ENCODE results near the gene CDKN2AIP. TPM values are rescaled to one million over a fixed set of nuclear protein-coding genes. Genes with fewer than 3 reads are reported as not detected.
A peak's percentile ranks its signal among the peaks of the same experiment; 100 is the strongest.

The CDKN2AIP gene
- total and polyA plus RNA-seq, 2 of the 4 experiments (the other 2 are of a cell fraction) = 11.0 to 16.8 TPM

- H2BK15ac ChIP-seq (ENCODE audit: low read depth, low read length) = peak overlapping the region; percentile 15; the same call in 1 of the 3 replicates
- H3K79me1 ChIP-seq (ENCODE audit: low read depth in 1 of 2, low read length in 2 of 2) = no peaks in the 10 kb centered on the region
- ChIA-PET POLR2A (ENCODE audit: unreplicated experiment) (no interaction called here), CTCF (no interaction called here)
- 0 out of 2 replicates have a peak overlapping the region, but pooled peaks have one; percentile 4 for H3K4ac ChIP-seq (ENCODE audit: low read depth, low read length)
- H2AK9ac ChIP-seq (replicated peaks; ENCODE audit: low read depth, low read length, poor library complexity) = no peak overlapping the region
- H3K23ac ChIP-seq (ENCODE audit: low read depth, low read length) = no peak overlapping the region
- DNase-seq (peak; percentile 59), ATAC-seq (ENCODE audit: low read depth) (peak; percentile 75)
- H3K4me1 ChIP-seq (ENCODE audit: control insufficient read depth, insufficient read depth, low read length) = peaks cover 5% of the 10 kb centered on the region
- H3K36me3 ChIP-seq (ENCODE audit: control insufficient read depth, insufficient read depth, low read length) = no peaks in the 10 kb centered on the region
- H3K4me2 ChIP-seq (ENCODE audit: low read depth, low read length) = no peak overlapping the region
- dilution Hi-C loops (cut with HindIII; ENCODE audit: low sequenced_read_pairs, unreplicated experiment) = no loop called here
- no TSS peak for BruUV-seq (replicated peaks)
- 0 out of 4 replicates have a peak overlapping the region, but pooled peaks of 1 of the 2 experiments have one; percentile 60 for H4K8ac ChIP-seq (ENCODE audit: low read depth in 2 of 2, low read length in 2 of 2)
- no peak overlapping the region for H3K9ac ChIP-seq (ENCODE audit: low read depth, low read length)
- no CpG with 5 or more reads among the region's 9 CpGs for WGBS, 2 experiments (ENCODE audit: extremely low coverage in 2 of 2, insufficient read length in 1 of 2)
- H3K18ac ChIP-seq (ENCODE audit: low read depth, low read length) = no peak overlapping the region; the same call in 1 of the 2 replicates
- no peak overlapping the region for H3K27ac ChIP-seq (ENCODE audit: insufficient read depth, low read length)
- intact Hi-C loops (cut with micrococcal nuclease) = no loop called here
- no peak overlapping the region for H2AFZ ChIP-seq (replicated peaks; ENCODE audit: low read length, poor library complexity)
- H2BK20ac ChIP-seq (ENCODE audit: low read depth, low read length) = no peak overlapping the region
- H3K14ac ChIP-seq (replicated peaks; ENCODE audit: low read depth, low read length) = no peak overlapping the region
- no peak overlapping the region for H3K4me3 ChIP-seq (ENCODE audit: insufficient read depth, low read depth, low read length)
- H3K56ac ChIP-seq (ENCODE audit: extremely low read depth, insufficient read depth, low read length) = no peak overlapping the region
- no peak overlapping the region for H2AK5ac ChIP-seq (ENCODE audit: low read depth, low read length)
- H3K27me3 ChIP-seq (ENCODE audit: control insufficient read depth, insufficient read depth, low read length) = no peaks in the 10 kb centered on the region
- H2BK120ac ChIP-seq (ENCODE audit: low read depth, low read length) = 0 out of 2 replicates have a peak overlapping the region, but pooled peaks have one; percentile 0
- H4K91ac ChIP-seq (ENCODE audit: insufficient read depth, low read depth, low read length) = no peak overlapping the region
- no peaks in the 10 kb centered on the region for H4K20me1 ChIP-seq (ENCODE audit: insufficient read depth, low read length)
- H3K9me1 ChIP-seq (ENCODE audit: insufficient read depth, low read length) = 0 out of 2 replicates have a peak, but pooled peaks cover 5% of the 10 kb centered on the region
- in situ Hi-C loops (cut with MboI; ENCODE audit: low sequenced_read_pairs) = no loop called here
- TF ChIP-seq MAZ (IDR thresholded peaks at IDR 0.05; ENCODE audit: borderline replicate concordance, low read depth, low read length) (no peak), CEBPB (IDR thresholded peaks at IDR 0.05; ENCODE audit: low read depth, low read length) (peak; percentile 61; the same call in 1 of the 2 replicates), FOS (IDR thresholded peaks at IDR 0.05; ENCODE audit: low read depth, low read length) (peak; percentile 41; the same call in 1 of the 2 replicates)
- H3K9me3 ChIP-seq (ENCODE audit: control insufficient read depth, insufficient read depth, low read length) = no peaks in the 10 kb centered on the region
- H2BK5ac ChIP-seq (ENCODE audit: low read depth, low read length, poor library complexity, severe bottlenecking) = no peak overlapping the region
- H4K5ac ChIP-seq (ENCODE audit: low read depth, low read length) = no peak overlapping the region
Measured at GRCh38 chr4:183422962-183423631, 21.3 kb upstream of the CDKN2AIP start.

Measured in IMR-90 (cell line).